Uterus (tissue), 4 donors: ENCODE results near the gene LIN52. TPM values are rescaled to one million over a fixed set of nuclear protein-coding genes. Genes with fewer than 3 reads are reported as not detected.

Source experiments
- DNase-seq, 2 donors: peaks; one replicate each; pipeline ENCODE4 v3.0.0-alpha.2; 2019 to 2020
- H3K27ac ChIP-seq, 2 donors: fragments of 200-600 bp; sonication (generic); 1 replicate in 1 of 2; 2 replicates in 1 of 2; pipeline ENCODE4 v1.5.1; 2016 to 2018
- H3K27me3 ChIP-seq, 2 donors: fragments of 200-600 bp; sonication (generic); one replicate each; pipeline ENCODE4 v1.5.1; 2018 to 2019; ENCODE audit warnings: control low read depth in 1 of 2
- H3K36me3 ChIP-seq, 2 donors: fragments of 200-600 bp; sonication (generic); one replicate each; pipeline ENCODE4 v1.5.1; 2019; ENCODE audit warnings: control low read depth in 1 of 2
- H3K4me1 ChIP-seq, 2 donors: fragments of 200-600 bp; sonication (generic); one replicate each; pipeline ENCODE4 v1.5.1; 2018 to 2019; ENCODE audit warnings: control low read depth in 1 of 2
- H3K4me3 ChIP-seq, 2 donors: fragments of 200-600 bp; sonication (generic); 1 replicate in 1 of 2; 2 replicates in 1 of 2; pipeline ENCODE4 v1.5.1; 2018 to 2019; ENCODE audit warnings: mild to moderate bottlenecking in 1 of 2
- H3K9me3 ChIP-seq, 2 donors: fragments of 200-600 bp; sonication (generic); one replicate each; pipeline ENCODE4 v1.5.1; 2019; ENCODE audit warnings: control low read depth in 1 of 2
- CTCF ChIP-seq, 4 experiments: fragments of 200-600 bp in 2 of 4; fragments of 450-650 bp in 2 of 4; sonication (generic) in 2 of 4; IDR thresholded peaks; one replicate each; pipeline ENCODE4 v1.5.1; 2016 to 2019; ENCODE audit warnings: antibody characterized with exemption in 4 of 4, mild to moderate bottlenecking in 2 of 4, moderate library complexity in 1 of 4
- POLR2A ChIP-seq, 2 donors: fragments of 450-650 bp; IDR thresholded peaks; one replicate each; pipeline ENCODE4 v1.6.1; 2016; ENCODE audit warnings: antibody characterized with exemption in 2 of 2, mild to moderate bottlenecking in 1 of 2, moderate library complexity in 1 of 2
- intact Hi-C: fragments of 100-400 bp; cut with DNase I; formaldehyde crosslinking; loops from one replicate; pipeline ENCODE4 v1.15.1; 2023; ENCODE audit warnings: low total_unique reads
- total RNA-seq, 4 donors: library from RNA; depleted of rRNA in 3 of 4; stranded (reverse); fragments of >200 nt in 3 of 4; gene quantifications; one replicate each; pipeline versions ENCODE4 v1.1.0 to v1.2.4, GENCODE V29; 2014 to 2023
- donor health status: DM: yes; HTN: yes; CAD: no.

Gene LIN52
- total RNA-seq, 4 donors from 2014 or later = 4.4 to 12.7 (median 11.7) TPM

- no peak for DNase-seq
- Histone ChIP-seq H3K4me3 (no peak overlapping the region), H3K27ac (no peak overlapping the region), H3K9me3 (no peaks in the 10 kb centered on the region), H3K4me1 (no peaks in the 10 kb centered on the region), H3K27me3 (no peaks in the 10 kb centered on the region), H3K36me3 (no peaks in the 10 kb centered on the region)
- TF ChIP-seq CTCF (IDR thresholded peaks at IDR 0.05) (no peak), POLR2A (IDR thresholded peaks at IDR 0.05) (no peak)
- intact Hi-C loops = no loop called here
Observed at GRCh38 chr14:74155749-74156148, 71.0 kb downstream of the LIN52 start.

GRCh38 chr14:74160763-74161162 lies 76.0 kb downstream of the LIN52 start:
- Histone ChIP-seq H3K36me3 (no peaks in the 10 kb centered on the region), H3K4me3 (no peak overlapping the region), H3K9me3 (no peaks in the 10 kb centered on the region), H3K27ac (no peak overlapping the region), H3K27me3 (no peaks in the 10 kb centered on the region), H3K4me1 (no peaks in the 10 kb centered on the region)
- TF ChIP-seq POLR2A (IDR thresholded peaks at IDR 0.05) (no peak), CTCF (IDR thresholded peaks at IDR 0.05) (no peak)
- no peak for DNase-seq
- intact Hi-C loops = no loop called here

GRCh38 chr14:74161526-74162158 lies 76.9 kb downstream of the LIN52 start:
- no peak overlapping the region for H3K4me3 ChIP-seq
- TF ChIP-seq CTCF (IDR thresholded peaks at IDR 0.05) (no peak), POLR2A (IDR thresholded peaks at IDR 0.05) (no peak)
- intact Hi-C loops = no loop called here

GRCh38 chr14:74169906-74170305 lies 85.2 kb downstream of the LIN52 start:
- TF ChIP-seq POLR2A (IDR thresholded peaks at IDR 0.05) (no peak), CTCF (IDR thresholded peaks at IDR 0.05) (no peak)

More at GRCh38 chr14:74161526-74162158, 76.9 kb downstream of the LIN52 start:
- H3K27ac ChIP-seq = no peak overlapping the region
- no peaks in the 10 kb centered on the region for H3K36me3 ChIP-seq
- H3K27me3 ChIP-seq = no peaks in the 10 kb centered on the region
- H3K9me3 ChIP-seq = no peaks in the 10 kb centered on the region
- no peaks in the 10 kb centered on the region for H3K4me1 ChIP-seq
- DNase-seq = no peak

GRCh38 chr14:74176400-74176793 lies 91.6 kb downstream of the LIN52 start:
- intact Hi-C loops = no loop called here
- no peaks in the 10 kb centered on the region for H3K36me3 ChIP-seq
- DNase-seq = no peak
- H3K4me3 ChIP-seq = no peak overlapping the region
- no peak overlapping the region for H3K27ac ChIP-seq
- TF ChIP-seq CTCF (IDR thresholded peaks at IDR 0.05) (no peak), POLR2A (IDR thresholded peaks at IDR 0.05) (no peak)
- H3K9me3 ChIP-seq = no peaks in the 10 kb centered on the region
- no peaks in the 10 kb centered on the region for H3K27me3 ChIP-seq
- no peaks in the 10 kb centered on the region for H3K4me1 ChIP-seq

More at GRCh38 chr14:74169906-74170305, 85.2 kb downstream of the LIN52 start:
- DNase-seq = no peak
- Histone ChIP-seq H3K27me3 (no peaks in the 10 kb centered on the region), H3K27ac (no peak overlapping the region), H3K4me1 (no peaks in the 10 kb centered on the region), H3K9me3 (no peaks in the 10 kb centered on the region), H3K36me3 (no peaks in the 10 kb centered on the region), H3K4me3 (no peak overlapping the region)
- intact Hi-C loops = no loop called here
